HG03025 (cell line): ENCODE results near the gene FRMPD3.
"Not testable (repeated sequence)": the region's sequence is repeated elsewhere in the genome, so short reads cannot be mapped to it uniquely, and the experiment has no call there.

Experiments
- ATAC-seq: cut with Tn5 transposase; IDR thresholded peaks from one replicate; pipeline ENCODE4 v1.9.1; 2021; ENCODE audit warnings: mild to moderate bottlenecking, moderate library complexity; ENCODE audit not compliant: unreplicated experiment, low FRiP score

The FRMPD3 gene

DNA sequence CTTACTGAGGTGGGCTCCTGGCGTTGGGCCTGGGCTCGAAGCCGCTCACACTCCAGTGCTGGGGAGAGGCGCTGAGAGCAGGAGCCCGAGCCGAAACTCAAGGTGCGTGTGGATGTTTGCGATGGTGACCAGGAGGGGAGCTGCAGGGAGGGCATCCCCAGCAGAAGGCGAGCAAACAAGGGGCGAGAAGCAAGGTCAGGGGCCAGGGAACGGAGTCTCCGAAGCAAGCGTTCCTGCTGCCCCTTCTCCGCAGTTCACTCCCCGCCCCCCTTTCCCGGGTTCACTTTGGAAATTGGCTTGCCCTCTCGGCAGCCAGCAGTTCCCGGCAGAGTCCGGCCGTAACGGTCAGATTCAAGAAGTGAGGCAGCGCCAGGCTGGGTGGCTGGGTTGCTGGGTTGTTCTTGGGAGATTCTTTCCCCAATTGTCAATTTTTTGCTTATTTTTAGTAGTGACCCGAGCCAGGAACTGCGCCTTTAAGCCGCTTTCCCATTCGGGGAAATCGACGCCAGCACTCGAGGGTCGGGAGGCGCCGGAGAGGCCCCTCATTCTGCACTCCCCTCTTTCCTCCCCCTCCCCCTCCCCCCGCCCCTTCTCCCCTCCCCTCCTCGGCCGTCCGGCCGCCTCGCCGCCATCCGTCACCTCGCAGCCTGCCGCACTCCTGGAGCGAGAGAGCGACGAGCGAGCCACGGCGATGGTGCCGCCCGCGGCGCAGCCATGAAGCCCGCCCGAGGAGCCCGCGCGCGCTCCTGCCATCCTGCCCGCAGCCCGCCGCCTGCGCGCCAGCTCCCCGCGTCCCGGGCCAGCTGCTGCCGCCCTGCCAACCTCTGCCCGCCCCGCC lies at the start of gene FRMPD3:
Gene FRMPD3 (plus strand): TSS at position 655 of the 838 bp plus-strand sequence. CDS start 76,937 bp downstream, outside the sequence.
- no peak for ATAC-seq

DNA sequence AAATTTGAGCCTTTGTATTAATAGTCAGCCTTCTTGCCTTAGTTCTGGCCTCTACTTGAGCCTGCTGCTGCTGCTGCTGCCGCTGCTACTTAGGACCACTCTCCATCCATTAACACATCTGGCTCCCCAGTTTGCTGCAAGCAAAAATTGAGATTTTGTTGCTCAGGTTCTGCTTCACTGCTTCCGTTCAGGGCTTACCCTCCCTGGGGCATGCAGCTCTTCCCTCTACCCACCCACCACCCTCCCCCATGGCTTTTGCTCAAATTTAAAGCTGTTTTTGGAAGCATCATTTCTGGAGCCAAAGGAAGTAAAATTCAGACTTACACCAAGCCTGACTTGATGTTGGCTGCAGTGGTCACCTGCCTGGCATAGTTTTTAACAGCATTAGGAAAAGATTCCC lies 28.9 kb upstream of the FRMPD3 start:
- no peak for ATAC-seq

DNA sequence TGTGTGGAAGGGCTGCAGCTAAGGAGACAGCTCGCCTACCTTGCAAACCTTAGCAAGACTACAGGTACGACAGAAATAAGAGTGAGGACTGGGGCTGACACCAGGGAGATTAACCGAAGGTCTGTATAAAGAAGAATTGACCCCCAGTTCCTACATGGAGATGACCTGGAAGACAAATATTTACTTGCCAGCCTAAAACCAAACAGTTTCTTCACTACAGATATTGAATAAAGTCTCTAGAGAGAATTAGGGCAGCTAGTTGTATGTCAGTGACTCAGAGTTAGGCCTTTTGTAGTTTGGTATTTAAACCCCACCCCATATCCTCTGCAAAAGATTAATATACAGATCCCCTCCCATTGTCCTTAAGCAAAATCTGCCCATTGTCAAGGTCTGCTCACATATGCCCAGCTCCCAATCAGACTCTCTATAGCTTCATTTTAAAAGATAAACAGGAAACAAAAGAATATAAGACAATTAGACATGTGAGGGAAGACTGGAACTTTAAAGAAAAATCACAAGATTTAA lies 28.1 kb upstream of the FRMPD3 start:
- no peak for ATAC-seq

DNA sequence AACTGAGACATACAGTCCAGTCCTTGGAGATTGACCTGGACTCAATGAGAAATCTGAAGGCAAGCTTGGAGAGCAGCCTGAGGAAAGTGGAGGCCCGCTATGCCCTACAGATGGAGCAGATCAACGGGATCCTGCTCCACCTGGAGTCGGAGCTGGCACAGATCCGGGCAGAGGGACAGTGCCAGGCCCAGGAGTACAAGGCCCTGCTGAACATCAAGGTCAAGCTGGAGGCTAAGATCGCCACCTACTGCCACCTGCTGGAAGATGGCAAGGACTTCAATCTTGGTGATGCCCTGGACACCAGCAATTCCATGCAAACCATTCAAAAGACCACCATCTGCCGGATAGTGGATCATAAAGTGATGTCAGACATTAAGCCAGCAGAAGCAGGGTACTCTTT lies 20.4 kb upstream of the FRMPD3 start:
- no peak for ATAC-seq

DNA sequence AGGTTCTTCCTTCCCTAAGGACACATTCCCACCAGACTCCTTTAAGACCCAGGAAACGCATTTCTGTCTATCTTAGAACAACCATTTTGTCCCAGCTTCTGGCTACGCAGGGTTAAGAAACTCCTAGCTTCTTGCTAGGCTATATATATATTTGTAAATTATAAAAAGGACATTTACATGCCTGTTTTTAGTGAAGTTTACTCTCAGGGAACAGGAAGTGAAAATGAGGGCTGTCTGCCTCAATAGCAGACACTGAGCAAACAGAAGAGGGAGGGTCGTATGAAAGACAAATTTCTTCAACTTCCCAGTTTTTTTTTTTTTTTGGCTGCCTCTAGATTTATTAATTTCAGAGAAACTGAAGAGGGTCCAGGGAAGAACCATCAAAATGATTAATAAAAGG lies 9.3 kb upstream of the FRMPD3 start:
- peak; percentile 46 for ATAC-seq

DNA sequence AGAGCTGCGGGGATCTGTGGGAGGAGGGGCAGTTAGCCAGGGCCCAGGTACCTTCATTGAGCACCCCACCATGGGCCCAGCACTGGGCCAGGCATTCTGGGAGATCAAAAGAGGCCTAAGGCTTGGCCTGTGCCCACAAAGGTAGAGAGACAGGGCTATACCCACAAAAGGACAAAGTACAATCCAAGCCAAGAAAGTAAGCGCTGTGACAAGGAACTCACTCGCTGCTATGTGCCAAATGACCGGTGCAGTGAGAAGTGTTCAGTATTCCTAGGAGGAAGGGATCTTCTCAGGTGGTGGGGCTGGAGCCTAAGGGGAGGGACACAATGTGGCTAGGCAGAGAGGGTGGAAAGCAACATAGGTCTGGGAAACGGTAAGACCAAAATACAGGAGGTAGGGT lies 8.8 kb upstream of the FRMPD3 start:
- ATAC-seq = no peak

DNA sequence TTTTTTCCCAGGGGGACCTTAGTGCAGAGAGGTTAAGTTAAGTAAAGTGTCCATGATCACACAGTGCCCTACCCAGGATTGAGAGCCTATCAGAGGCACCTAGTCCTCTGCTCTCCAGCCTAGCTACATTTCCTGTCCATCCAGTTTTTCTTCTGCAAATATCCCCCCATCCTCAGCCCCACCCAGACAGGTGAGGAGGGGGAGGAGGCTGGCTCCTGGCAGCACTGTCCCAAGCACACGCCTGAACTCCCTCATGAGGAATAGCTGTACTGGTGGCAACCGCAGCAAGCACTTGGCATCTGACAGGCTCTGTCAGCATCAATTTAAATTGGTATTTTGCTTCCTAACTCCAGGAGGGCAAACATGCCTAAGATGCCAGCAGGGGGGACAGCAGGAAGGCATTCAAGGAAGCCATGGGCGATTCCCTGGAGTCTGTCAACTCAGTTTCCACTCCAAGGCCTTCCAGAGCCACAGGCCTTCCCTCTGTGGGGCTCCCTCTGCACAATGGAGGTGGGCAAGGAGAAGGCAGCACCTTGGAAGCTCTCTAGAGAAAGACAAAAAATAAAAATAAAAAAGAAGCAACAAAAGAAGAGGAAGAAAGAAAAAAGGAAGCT lies 6.4 kb upstream of the FRMPD3 start:
- no peak for ATAC-seq

DNA sequence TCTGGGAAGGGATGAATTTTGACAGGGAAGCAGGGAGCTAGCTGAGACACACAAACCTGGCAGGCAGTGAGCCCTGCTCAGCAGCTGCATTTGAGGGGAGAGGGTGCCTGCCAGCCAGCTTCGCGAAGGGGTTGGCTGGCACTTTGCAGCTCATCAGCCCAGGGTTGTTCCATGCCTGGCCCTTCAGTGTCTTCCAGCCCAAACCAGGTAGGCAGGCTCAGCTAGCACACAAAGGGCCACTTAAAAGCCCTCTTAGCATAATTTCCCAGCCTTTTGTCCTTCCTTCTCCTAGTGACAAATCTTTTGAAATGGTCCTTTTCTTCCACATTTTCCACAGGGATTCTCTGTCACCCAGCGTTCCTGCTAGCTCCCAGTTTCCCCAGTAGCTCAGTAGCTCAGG lies 4.3 kb upstream of the FRMPD3 start:
- no peak for ATAC-seq

DNA sequence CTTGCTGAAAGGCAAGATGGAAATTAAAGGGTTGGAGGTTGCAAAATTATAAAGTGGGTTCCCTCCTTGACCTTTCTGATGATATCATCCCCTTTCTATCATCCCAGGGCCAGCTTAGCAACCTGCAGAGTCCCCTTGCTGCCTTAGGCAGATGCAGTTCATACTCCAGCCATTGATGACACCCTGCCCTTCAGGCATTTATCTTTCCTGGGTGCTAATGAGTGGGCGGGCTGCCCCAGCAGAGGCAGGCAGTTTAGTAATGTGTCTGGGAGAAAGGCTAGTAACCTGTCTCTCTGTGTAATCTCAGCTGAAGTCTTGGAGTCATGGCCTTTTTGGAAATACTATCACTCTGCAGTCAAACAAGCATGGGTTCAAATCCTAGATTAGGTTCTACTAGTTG lies 3.8 kb upstream of the FRMPD3 start:
- no peak for ATAC-seq

DNA sequence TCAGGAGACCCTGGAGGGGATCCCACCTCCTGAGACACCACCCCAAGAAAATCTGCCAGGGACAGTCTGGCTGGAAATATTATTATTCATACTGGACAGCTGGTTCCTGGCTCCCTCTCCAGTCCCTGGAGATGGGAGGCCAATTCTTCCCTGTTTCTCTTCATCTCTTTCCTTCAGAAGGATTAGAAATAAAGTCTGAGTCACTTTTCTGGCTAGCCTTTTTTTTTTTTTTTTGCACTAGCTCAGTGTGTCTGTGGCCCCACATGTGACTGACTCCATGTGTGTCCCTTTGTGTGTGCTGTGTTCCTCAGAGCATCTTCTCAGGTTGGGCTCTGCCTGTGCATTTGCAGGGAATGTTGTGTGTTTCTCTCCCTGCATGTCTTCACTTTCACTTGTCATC lies 1.8 kb upstream of the FRMPD3 start:
- ATAC-seq = no peak

DNA sequence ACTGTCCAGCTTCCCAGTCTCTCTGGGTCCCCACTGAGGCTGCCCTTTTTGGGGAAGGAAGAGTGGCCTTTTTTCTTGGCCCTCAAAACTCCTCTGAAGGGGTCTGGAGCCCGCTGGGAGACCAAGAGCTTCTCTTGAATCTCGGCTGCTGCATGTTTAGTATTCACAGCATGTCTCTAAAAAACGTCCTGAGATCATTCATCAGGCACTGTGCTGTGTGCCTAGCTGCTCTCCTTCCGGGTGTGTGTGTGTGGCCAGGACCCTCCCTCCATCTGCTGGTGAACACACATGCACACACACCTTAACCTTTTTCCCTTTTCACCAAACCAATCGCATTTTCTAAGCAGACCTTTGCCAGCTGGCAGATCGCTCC lies 841 bp upstream of the FRMPD3 start:
- ATAC-seq = no peak

DNA sequence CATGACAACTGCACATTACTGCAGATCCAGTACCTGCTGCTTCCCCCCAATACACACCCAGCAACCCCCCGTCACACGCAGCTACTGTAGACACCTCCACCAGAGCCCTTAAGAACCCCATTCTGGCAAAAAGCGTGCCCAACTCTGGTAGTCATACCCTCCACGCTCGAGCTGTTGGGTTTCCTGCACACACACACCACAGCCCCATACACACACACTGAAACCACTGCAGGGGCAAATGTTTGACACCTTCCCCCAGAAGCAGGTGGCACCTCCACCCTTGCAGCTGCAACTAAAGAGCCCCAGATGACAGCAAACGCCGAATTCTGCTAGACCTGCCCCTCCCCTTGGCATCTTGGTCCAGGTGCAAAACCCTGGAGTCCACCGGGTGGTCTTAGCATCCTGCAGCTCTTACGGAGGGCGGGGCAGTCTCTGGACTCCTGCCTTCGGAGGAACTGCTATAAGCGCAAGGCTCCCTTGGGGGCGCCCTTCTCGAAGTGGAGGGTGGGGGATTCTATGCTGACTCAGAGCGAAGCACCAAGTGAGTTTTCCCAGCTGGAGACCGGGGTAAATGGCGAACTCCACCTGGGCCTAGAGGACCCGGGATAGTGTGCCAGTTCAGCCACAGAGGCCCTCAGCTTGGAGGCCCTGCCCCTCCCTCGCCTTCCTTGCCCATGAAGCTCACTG lies 1.5 kb downstream of the FRMPD3 start:
- no peak for ATAC-seq

DNA sequence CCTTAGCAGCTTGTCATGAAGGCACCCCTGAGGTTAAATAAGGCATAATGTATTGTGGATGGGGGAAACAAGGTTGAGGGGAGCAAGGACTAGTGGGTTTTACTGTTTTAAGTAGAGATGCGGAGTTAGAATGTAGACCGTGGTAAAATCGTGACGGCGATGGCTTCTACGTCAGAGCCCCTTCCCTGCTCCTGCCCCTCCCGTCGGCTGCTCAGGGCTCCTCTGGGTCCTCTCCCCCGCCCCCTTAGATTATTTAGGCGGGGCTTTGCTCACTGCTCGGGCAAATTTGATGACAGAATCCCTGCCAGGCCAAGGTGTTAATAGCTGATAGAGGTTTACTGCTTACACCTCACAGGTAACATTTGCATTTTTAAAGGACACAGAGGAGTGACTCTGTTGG lies 2.3 kb downstream of the FRMPD3 start:
- ATAC-seq = no peak

DNA sequence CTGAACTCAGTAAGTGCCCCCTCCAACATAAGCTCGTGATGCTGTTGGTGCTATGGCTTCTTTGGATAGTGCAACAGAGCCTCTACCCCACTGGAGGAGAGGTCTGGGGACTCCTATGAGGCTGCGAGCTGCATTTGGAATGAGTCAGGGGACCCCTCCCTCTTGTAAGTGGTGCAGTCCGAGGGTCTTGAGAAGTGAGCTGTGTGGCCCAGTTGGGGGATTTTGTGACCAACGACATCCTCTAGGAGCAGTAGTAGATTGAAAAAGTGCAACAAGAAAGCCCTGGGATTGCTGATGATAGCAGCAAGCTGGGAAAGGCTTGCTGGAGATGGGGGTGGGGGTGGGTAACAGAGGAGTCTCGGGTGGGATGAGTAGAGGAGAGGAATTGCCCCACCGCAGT lies 3.1 kb downstream of the FRMPD3 start:
- no peak for ATAC-seq

DNA sequence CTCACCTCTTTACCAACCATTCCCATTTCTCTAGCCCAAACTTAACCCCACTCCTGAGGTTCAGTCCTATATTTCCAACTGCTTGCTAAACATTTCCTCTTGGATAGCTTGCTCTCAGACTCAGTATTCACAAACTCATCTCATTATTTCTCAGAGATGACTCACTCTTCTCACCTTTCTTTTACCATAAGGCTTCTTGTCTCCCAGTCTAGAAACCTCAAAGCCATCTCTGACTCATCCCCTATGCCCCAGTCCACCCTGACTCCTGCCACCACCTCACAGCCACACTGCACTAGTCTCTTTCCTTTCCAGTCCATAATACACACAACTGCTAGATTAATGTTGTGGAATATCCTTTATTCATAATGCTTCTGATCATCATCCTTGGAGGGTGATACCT lies 4.8 kb downstream of the FRMPD3 start:
- peak; percentile 53 for ATAC-seq

DNA sequence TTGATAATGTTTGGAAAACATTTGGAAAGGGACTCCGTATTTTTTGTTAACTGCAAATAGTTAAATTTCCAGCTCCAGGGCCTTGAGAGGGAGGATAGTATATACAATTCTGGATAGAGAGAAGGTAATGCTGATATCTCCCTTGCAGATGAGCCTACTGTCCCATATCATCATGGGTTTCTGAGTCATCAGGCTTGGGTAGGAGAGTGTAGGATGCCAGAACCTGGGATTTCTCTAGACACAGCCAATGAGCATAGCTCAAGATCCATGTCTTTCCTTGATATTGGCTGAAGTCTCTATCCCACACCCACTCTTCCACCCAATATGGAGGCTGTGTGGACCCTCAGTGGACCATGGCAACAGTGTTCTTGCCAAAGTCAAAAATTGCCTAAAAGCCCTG lies 7.8 kb downstream of the FRMPD3 start:
- no peak for ATAC-seq

DNA sequence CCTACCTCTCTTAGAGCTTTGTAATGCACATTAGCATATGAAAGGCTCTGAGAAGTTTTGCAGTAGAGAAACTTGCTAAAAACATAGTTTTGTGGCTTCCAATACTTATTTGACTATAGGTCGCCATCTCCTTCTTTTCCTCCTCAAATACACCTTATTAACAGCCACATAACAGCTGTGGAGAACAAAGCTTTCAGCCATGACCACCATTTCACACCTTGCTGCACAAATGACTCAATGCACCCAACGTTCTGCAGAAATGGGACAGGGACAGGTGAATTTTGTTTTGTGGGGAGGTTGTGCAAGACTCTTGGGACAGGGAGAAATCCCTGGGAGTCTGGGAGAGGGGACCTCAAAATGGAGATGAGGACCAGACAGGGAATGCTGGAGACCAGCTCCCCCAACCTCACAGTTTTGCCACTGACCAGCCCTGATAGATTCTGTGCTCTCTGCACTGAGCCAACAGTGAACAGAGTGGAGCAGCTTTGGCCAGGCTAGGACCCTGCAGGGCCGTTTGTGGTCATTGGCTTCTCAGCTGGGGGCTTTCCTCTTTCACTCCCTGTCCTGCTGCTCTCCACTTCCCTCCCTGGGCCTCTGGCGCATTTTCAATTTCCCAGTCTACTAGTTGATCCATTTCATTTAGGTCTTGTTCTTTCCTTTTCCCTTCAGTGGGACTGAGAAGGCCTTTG lies 16.6 kb downstream of the FRMPD3 start:
- peak; percentile 68 for ATAC-seq

DNA sequence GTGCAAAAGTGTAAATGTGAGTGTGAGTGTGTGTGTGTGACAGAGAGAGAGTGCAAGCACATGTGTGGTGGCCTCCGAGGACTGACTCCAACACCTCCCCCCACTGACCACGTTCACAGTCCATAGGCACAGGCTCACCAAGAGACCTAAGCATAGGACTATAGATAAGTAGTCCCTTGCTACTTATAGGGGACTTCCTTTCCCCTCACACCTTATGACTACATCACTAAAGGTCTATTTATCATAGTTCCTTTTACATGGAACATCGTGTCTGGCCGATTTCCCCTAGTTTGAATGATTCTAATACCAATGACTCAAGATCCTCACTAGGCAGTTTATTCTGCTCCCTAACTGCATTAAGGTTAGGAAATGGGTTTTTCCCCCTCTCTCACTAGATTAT lies 17.8 kb downstream of the FRMPD3 start:
- no peak for ATAC-seq

DNA sequence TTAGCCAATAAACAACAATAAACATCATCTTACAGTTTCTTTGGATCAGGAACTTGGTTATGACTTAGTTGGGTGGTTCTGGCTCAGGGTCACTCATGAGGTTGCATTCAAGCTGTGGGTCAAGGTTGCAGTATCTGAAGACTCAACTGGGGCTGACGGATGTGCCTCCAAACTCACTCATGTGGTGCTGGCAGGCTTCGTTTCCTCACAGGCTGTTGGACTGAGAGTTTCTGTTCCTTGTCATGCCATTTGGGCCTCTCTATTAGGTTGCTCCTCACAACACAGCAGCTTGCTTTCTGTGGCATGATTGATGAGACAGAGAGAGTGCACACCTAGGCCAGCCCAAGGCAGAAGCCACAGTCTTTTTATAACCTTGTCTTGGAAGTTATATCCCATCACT lies 20.7 kb downstream of the FRMPD3 start:
- no peak for ATAC-seq

DNA sequence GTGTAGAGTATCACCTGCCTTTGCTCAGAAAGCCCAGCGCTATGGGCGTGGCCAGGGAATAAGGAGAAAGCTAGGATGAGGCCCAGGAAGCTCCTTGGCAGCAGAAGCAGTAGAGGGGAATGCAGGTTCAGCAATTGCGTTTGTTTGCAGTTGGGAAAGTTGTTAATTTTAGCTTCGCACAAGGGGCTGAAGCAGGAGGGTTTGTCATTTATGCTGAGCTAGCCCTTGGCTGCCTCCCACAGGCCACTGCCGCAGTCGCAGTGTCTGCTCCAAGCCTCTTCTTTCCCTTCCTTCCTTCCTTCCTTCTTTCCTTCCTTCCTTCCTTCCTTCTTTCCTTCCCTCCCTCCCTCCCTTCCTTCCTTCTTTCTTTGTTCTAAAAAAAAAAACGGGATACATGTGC lies 21.5 kb downstream of the FRMPD3 start:
- no peak for ATAC-seq

DNA sequence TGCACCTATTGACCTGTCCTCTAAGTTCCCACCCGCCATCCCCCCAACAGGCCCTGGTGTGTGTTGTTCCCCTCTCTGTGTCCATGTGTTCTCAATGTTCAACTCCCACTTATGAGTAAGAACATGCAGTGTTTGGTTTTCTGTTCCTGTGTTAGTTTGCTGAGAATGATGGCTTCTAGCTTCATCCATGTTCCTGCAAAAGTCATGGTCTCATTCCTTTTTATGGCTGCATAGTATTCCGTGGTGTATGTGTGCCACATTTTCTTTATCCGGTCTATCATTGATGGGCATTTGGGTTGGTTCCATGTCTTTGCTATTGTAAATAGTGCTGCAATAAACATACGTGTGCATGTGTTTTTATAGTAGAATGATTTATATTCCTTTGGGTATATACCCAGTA lies 22.0 kb downstream of the FRMPD3 start:
- not testable (repeated sequence) for ATAC-seq
